Fibroblast of pulmonary artery (primary cell): Measurements from ENCODE around the gene FGF11.
"Not testable (repeated sequence)": the region's sequence is repeated elsewhere in the genome, so short reads cannot be mapped to it uniquely, and the experiment has no call there.

ENCODE experiments used
- DNase-seq: peaks from one replicate; pipeline ENCODE4 v3.0.0-alpha.2; 2010; ENCODE audit warnings: low read depth
- H3K4me3 ChIP-seq: replicated peaks from 2 replicates; pipeline ENCODE4 v1.5.1; 2011; ENCODE audit warnings: low read depth, mild to moderate bottlenecking, control low read depth, low read length, moderate library complexity
- TF ChIP-seq, protein P1 (sequence below): IDR thresholded peaks from 2 replicates; pipeline ENCODE4 v1.5.1; 2011; ENCODE audit warnings: mild to moderate bottlenecking, control low read depth, low read length, inconsistent platforms; ENCODE audit errors: missing control alignments

Gene FGF11

DNA sequence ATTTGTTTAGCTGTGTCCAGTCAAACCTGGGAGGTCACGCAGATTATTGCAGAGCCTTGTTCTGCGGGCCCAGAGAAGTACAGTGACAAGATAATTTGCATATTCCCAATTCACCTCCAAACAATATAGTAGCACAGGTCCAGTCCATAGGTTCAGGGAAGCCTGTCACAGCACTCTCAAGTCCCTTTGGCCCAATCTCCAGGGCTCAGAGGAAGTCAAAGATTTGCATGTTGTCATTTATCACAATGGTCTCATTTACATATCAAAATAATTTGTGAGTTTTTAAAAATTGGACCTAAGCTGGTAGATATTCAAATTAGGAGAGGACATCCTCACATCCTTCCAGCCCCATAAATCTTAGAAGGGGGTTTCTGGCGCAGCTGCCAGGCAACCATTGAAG lies 28.2 kb downstream of the FGF11 start:
- DNase-seq = no peak
- H3K4me3 ChIP-seq = no peak overlapping the region
- TF ChIP-seq, protein P1, sequence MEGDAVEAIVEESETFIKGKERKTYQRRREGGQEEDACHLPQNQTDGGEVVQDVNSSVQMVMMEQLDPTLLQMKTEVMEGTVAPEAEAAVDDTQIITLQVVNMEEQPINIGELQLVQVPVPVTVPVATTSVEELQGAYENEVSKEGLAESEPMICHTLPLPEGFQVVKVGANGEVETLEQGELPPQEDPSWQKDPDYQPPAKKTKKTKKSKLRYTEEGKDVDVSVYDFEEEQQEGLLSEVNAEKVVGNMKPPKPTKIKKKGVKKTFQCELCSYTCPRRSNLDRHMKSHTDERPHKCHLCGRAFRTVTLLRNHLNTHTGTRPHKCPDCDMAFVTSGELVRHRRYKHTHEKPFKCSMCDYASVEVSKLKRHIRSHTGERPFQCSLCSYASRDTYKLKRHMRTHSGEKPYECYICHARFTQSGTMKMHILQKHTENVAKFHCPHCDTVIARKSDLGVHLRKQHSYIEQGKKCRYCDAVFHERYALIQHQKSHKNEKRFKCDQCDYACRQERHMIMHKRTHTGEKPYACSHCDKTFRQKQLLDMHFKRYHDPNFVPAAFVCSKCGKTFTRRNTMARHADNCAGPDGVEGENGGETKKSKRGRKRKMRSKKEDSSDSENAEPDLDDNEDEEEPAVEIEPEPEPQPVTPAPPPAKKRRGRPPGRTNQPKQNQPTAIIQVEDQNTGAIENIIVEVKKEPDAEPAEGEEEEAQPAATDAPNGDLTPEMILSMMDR = no peak

DNA sequence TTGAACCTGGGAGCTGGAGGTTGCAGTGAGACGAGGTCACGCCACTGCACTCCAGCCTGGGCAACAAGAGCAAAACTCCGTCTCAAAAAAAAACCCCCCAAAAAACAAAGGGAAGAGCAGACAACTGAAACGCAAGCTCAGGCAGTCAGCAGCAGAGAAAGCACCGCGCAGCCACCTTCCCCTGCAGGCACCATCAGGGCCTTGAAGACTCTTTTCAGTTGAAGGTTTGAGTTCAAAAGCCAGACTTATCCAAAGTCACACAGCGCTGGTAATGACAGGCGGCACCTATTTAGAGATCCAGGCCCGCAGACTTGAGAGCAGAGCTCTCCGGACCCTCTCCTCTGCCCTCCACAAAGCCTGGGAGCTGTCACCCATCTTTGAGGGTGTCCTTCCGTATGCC lies 29.0 kb downstream of the FGF11 start:
- no peak for DNase-seq
- no peak overlapping the region for H3K4me3 ChIP-seq
- TF ChIP-seq, protein P1 = no peak

DNA sequence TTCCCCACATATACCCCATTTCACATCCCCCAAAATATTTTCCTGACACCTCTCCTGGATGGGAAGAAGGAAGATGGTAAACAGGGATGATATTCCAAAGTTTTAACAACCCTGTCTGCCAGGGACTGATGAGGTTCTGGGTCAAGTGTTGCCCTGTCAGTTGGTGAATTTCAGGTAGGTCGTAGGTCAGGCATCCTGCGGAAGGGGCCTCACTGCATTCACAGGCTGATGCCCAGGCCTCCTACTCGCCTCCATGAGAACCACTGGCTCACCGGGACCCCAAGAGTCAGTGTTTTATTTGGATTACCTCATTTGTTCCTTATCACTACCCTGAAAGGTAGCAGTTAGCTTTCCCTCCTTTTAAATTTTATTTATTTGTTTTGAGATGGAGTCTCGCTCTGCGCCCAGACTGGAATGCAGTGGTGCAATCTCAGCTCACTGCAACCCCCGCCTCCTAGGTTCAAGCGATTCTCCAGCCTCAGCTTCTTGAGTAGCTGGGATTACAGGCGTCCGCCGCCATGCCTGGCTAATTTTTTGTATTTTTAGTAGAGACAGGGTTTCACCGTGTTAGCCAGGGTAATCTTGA lies 29.6 kb downstream of the FGF11 start:
- TF ChIP-seq, protein P1 = no peak
- H3K4me3 ChIP-seq = no peak overlapping the region
- DNase-seq = no peak

DNA sequence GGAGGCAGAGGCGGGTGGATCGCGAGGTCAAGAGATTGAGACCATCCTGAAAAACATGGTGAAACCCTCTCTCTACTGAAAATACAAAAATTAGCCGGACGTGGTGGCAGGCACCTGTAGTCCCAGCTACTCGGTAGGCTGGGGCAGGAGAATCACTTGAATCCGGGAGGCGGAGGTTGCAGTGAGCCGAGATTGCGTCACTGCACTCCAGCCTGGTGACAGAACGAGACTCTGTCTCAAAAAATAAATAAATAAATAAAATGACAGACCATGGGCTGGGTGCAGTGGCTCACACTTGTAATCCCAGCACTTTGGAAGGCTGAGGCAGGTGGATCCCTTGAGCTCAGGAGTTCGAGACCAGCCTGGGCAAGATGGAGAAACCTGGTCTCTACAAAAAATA lies 30.5 kb downstream of the FGF11 start:
- not testable (repeated sequence) for H3K4me3 ChIP-seq, DNase-seq

DNA sequence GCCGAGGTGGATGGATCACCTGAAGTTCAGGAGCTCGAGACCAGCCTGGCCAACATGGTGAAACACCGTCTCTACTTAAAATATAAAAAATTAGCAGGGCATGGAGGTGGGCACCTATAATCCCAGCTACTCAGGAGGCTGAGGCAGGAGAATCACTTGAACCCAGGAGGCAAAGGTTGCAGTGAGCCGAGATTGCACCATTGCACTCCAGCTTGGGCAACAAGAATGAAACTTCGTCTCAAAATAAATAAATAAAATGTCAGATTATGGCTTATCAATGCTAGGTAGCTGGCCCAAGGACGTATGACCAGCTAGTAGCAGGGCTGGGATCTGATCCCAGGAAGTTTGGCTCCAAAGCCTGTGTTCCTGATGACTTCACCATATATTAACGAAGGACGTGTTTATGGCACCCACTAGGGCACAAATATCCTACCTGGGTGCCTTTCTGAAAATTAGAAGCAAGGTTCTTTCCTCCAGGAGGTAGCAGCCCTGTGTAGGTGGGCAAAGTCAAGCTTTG lies 31.2 kb downstream of the FGF11 start:
- not testable (repeated sequence) for DNase-seq, H3K4me3 ChIP-seq

DNA sequence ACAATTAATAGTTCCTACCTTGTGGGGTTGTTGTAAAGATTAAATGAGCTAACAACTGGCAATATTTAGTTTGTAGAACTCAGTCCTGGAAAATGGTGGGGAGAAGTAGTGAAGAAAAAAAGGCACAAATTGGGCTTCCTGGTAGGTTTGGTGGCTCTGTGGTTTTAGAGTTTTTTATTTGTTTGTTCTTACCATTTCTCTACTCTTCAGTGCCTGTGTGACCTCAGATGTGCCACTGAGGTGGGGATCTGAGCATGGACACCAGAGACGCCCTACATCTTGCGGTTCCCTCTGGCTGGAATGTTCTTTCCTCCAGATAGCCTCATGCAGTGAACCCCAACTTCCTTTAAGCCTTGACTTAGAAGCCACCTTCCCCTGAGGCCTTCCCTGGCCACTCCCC lies 32.4 kb downstream of the FGF11 start:
- H3K4me3 ChIP-seq = no peak overlapping the region
- DNase-seq = no peak
- TF ChIP-seq, protein P1 = no peak

DNA sequence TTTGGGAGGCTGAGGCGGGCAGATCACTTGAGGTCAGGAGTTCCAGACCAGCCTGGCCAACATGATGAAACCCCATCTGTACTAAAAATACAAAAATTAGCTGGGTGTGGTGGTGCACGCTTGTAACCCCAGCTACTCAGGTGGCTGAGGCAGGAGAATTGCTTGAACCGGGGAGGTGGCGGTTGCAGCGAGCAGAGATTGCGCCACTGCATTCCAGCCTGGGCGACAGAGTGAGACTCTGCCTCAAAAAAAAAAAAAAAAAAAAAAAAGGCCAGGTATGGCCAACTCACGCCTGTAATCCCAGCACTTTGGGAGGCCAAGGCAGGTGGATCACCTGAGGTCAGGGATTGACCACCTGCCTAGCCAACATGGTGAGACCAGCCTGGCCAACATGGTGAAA lies 35.5 kb downstream of the FGF11 start:
- DNase-seq, H3K4me3 ChIP-seq: not testable (repeated sequence)

DNA sequence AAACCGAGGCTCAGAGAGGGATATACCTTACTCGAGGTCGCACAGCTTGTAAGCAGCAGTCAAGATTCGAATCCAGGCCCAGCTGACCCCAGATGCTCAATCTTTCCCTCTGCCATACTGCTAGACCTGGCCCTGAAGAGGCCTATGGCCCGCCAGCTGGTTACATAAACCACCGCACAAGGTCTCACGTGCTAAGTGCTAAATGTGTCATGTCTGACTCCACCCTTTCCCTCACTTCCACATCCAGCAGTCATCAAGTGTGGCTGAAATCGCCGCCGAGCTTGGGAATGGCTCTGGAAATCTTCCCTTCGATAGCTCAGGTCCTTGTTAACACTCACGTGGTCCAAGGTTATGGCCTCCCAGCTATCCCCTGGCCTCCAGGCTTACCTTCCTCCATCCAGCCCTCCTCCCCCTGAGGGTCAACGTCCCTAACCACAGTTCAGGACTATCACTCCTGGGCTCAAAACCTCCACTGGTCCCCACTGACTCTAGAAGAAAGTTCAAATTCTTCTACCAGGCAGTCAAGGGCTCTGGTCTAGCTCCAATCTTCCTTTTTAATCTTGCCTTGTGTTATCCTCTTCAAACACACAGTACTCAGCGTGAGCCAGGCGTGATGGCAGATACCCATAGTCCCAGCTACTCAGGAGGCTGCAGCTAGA lies 36.6 kb downstream of the FGF11 start:
- H3K4me3 ChIP-seq = no peak overlapping the region
- TF ChIP-seq, protein P1 = no peak
- DNase-seq = no peak
